ENCODE results near the gene LDLRAD4. TPM values are rescaled to one million over a fixed set of nuclear protein-coding genes. Genes with fewer than 3 reads are reported as not detected.

Gene LDLRAD4
- total and polyA plus RNA-seq, 2 experiments from 2014 or later: 0.73 to 1.9 TPM

- TF ChIP-seq ZNF462 (CRISPR knock-in tag; IDR thresholded peaks at IDR 0.05) (no peak), CREB1 (CRISPR knock-in tag; IDR thresholded peaks at IDR 0.05; ENCODE audit: low read depth) (no peak), ZNF331 (CRISPR knock-in tag; IDR thresholded peaks at IDR 0.05; ENCODE audit: low read depth) (no peak), ZNF114 (CRISPR knock-in tag; IDR thresholded peaks at IDR 0.05) (no peak)
These were observed 406.8 kb downstream of the LDLRAD4 start (continued) for GRCh38 chr18:13625355-13625754.

- H3K27me3 ChIP-seq (ENCODE audit: insufficient read depth): no peaks in the 10 kb centered on the region
- no peaks in the 10 kb centered on the region for H3K9me2 ChIP-seq (ENCODE audit: insufficient read depth)
- H3K4me2 ChIP-seq: no peak overlapping the region
- no peaks in the 10 kb centered on the region for H3K4me1 ChIP-seq (ENCODE audit: insufficient read depth)
- no peaks in the 10 kb centered on the region for H3K79me2 ChIP-seq (replicated peaks; ENCODE audit: insufficient read depth)
- Mint-ChIP-seq H3K36me3 (ENCODE audit: low read depth) (no peaks in the 10 kb centered on the region), H3K27ac (no peak overlapping the region), H3K27me3 (ENCODE audit: insufficient read depth, low read depth, poor library complexity) (peaks cover 8% of the 10 kb centered on the region), H3K4me1 (peaks cover 6% of the 10 kb centered on the region), H3K4me3 (no peak overlapping the region), H3K9me3 (no peaks in the 10 kb centered on the region; the same call in 2 of the 3 replicates)
- no peak for TF ChIP-seq EZH2phosphoT487 (IDR thresholded peaks at IDR 0.05; ENCODE audit: unreplicated experiment)
- no peak for TF ChIP-seq ZNF331 (CRISPR knock-in tag; IDR thresholded peaks at IDR 0.05; ENCODE audit: low read depth)
- TF ChIP-seq NANOG (IDR thresholded peaks at IDR 0.05; ENCODE audit: borderline replicate concordance): no peak
- TF ChIP-seq EZH2 (IDR thresholded peaks at IDR 0.05; ENCODE audit: low read depth, unreplicated experiment): no peak
- TF ChIP-seq STAT1 (IDR thresholded peaks at IDR 0.05; ENCODE audit: unreplicated experiment): no peak
- H2AFZ ChIP-seq: no peak overlapping the region
- ATAC-seq (no peak), DNase-seq (ENCODE audit: low spot score) (no peak)
- H3K4me3 ChIP-seq: no peak overlapping the region
- no peak overlapping the region for H3K27ac ChIP-seq (ENCODE audit: low read depth)
- no peaks in the 10 kb centered on the region for H3F3A ChIP-seq (replicated peaks; ENCODE audit: low read depth)
- no peaks in the 10 kb centered on the region for H4K20me1 ChIP-seq (replicated peaks; ENCODE audit: insufficient read depth)
- no peaks in the 10 kb centered on the region for H3K36me3 ChIP-seq (ENCODE audit: insufficient read depth)
These were observed 407.4 kb downstream of the LDLRAD4 start for GRCh38 chr18:13625843-13626543.

Data from GM23338 (cell line).